Uterus (tissue), 2 donors: ENCODE results near the gene CP.

Experiments used
- POLR2A ChIP-seq, 2 donors: fragments of 450-650 bp; IDR thresholded peaks; one replicate each; pipeline ENCODE4 v1.6.1; 2016; ENCODE audit warnings: antibody characterized with exemption in 2 of 2, mild to moderate bottlenecking in 1 of 2, moderate library complexity in 1 of 2
- TF ChIP-seq, protein P1 (sequence below), 4 experiments: fragments of 200-600 bp in 2 of 4; fragments of 450-650 bp in 2 of 4; sonication (generic) in 2 of 4; IDR thresholded peaks; one replicate each; pipeline ENCODE4 v1.5.1; 2016 to 2019; ENCODE audit warnings: antibody characterized with exemption in 4 of 4, mild to moderate bottlenecking in 2 of 4, moderate library complexity in 1 of 4

DNA sequence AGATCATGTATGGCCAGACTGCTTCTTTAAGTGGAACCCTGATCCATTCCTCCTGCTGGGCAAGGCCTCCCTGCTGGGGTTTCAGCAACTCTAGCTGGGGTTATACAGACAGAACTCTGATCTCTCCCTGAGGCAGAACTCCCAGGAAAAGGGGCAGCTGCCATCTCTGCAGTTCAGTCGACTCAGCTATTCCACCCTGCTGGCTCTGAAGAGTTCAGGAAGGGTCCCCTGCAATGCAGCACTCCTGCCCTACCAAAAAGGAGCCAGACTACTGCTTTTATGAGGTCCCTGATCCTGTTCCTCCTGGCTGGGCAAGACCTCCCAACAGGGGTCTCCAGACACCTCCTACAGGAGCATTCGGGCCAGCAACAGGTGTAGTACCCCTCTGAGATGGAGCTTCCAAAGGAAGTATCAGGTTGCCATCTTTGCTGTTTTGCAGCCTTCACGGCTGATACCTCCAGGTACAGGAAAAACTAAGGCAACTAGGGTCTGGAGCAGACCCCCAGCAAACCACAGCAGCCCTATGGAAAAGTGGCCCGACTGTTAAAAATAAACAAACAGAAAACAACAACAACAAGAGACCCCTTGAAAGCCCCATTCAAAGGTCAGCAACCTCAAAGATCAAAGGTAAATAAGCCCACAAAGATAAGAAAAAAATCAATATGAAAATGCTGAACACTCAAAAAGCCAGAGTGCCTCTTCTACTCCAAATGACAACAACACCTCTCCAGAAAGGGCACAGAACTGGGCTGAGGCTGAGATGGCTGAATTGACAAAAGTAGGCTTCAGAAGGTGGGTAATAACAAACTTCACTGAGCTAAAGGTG lies 14.2 kb upstream of the CP start:
- TF ChIP-seq, protein P1, sequence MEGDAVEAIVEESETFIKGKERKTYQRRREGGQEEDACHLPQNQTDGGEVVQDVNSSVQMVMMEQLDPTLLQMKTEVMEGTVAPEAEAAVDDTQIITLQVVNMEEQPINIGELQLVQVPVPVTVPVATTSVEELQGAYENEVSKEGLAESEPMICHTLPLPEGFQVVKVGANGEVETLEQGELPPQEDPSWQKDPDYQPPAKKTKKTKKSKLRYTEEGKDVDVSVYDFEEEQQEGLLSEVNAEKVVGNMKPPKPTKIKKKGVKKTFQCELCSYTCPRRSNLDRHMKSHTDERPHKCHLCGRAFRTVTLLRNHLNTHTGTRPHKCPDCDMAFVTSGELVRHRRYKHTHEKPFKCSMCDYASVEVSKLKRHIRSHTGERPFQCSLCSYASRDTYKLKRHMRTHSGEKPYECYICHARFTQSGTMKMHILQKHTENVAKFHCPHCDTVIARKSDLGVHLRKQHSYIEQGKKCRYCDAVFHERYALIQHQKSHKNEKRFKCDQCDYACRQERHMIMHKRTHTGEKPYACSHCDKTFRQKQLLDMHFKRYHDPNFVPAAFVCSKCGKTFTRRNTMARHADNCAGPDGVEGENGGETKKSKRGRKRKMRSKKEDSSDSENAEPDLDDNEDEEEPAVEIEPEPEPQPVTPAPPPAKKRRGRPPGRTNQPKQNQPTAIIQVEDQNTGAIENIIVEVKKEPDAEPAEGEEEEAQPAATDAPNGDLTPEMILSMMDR (IDR thresholded peaks at IDR 0.05): no peak
- TF ChIP-seq POLR2A (IDR thresholded peaks at IDR 0.05): no peak
